ENCODE results near the gene MEIOC.
"Not testable (repeated sequence)": the region's sequence is repeated elsewhere in the genome, so short reads cannot be mapped to it uniquely, and the experiment has no call there.

MEIOC gene

DNA sequence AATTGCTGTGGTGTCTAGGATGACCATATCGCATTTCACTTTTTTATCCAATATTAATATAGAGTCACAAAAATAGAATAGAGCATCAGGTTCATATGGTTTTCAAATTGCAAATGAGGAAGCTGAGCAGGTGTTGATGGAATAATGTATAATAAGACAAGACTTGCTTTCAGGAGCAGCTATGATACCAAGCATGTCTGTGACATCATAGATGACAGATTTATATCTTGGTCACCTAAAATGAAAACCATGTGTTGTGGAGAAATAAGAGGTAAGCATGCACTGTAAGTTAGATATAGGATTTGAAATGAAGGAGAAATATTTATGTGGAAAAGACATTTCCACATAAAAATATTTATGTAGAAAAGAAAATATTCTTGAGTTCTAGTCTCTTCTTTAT lies 8.6 kb downstream of the MEIOC start:
- TF ChIP-seq, protein P1, sequence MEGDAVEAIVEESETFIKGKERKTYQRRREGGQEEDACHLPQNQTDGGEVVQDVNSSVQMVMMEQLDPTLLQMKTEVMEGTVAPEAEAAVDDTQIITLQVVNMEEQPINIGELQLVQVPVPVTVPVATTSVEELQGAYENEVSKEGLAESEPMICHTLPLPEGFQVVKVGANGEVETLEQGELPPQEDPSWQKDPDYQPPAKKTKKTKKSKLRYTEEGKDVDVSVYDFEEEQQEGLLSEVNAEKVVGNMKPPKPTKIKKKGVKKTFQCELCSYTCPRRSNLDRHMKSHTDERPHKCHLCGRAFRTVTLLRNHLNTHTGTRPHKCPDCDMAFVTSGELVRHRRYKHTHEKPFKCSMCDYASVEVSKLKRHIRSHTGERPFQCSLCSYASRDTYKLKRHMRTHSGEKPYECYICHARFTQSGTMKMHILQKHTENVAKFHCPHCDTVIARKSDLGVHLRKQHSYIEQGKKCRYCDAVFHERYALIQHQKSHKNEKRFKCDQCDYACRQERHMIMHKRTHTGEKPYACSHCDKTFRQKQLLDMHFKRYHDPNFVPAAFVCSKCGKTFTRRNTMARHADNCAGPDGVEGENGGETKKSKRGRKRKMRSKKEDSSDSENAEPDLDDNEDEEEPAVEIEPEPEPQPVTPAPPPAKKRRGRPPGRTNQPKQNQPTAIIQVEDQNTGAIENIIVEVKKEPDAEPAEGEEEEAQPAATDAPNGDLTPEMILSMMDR (conservative IDR thresholded peaks at IDR 0.05; ENCODE audit: low read length), result no peak
- no peak for DNase-seq (ENCODE audit: low read depth)
- H3K4me3 ChIP-seq (ENCODE audit: low read length), result no peak overlapping the region

DNA sequence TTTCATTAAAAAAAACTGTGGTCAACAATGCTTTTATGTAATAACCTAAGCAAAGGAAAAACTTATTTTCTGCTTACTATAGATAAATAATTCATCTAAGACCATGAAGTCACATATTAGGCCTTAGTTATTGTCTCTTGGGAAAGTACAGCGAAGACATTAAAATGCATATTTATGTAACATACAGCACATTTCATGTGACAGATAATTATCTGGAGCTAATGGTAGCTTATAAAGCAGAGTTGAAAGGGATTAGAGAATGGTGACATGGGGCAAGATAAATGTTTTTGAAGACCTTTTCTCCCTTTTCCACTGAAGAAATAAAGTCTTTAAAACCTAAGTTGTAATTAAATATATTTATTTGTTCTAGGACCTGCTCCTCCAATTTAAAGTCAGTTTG lies 9.7 kb downstream of the MEIOC start:
- no peak overlapping the region for H3K4me3 ChIP-seq (ENCODE audit: low read length)
- no peak for DNase-seq (ENCODE audit: low read depth)
- TF ChIP-seq, protein P1 (conservative IDR thresholded peaks at IDR 0.05; ENCODE audit: low read length), result no peak

DNA sequence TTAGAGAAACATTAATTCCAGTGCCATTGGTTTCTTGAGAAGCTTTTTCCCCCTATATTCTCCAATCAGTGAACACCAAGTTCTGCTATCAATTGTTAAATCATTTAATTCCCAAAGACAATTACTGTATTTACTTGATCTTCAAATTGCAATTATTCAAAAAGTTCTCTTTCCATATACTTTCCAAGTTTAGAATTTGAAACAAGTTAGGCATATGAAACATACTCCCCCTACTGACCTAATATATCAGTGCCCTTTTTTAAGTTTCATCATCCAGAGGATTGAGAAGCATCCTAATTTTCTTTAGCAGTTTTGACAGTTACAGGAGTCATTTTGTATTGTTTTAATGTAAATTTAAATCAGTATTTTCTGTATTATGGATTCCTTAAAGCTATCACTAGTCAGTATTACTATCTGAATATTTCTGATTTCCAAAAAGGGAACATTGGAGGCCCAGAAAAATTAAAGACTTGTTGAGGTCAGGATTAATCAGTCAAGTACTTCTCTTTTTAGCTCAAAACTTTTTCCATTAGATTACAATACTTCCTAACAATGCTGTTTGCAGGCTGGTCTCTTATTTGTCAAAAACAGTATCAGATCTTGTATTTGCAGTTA lies 16.3 kb downstream of the MEIOC start:
- H3K4me3 ChIP-seq (ENCODE audit: low read length), result no peak overlapping the region
- TF ChIP-seq, protein P1 (conservative IDR thresholded peaks at IDR 0.05; ENCODE audit: low read length), result peak; percentile 79
- DNase-seq (ENCODE audit: low read depth), result peak; percentile 45

DNA sequence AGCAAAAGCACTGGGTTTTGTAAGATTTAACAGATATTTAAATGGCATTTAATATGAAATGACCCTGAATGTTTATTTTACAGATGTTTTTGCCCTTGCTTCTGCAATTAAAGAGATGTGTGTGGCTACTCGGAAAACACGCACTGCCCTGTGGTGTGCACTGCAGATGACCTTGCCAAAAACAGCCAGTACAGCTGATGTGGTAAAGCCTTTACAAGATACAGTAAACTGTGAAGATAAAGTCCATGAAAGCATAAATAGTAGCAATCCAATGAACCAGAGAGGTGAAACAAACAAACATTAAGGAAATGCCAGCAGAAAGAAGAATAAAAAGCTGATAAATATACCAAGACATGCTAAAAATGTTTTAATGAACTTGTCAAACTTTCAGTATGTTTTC lies 17.6 kb downstream of the MEIOC start:
- H3K4me3 ChIP-seq (ENCODE audit: low read length), result no peak overlapping the region
- TF ChIP-seq, protein P1 (conservative IDR thresholded peaks at IDR 0.05; ENCODE audit: low read length), result no peak

DNA sequence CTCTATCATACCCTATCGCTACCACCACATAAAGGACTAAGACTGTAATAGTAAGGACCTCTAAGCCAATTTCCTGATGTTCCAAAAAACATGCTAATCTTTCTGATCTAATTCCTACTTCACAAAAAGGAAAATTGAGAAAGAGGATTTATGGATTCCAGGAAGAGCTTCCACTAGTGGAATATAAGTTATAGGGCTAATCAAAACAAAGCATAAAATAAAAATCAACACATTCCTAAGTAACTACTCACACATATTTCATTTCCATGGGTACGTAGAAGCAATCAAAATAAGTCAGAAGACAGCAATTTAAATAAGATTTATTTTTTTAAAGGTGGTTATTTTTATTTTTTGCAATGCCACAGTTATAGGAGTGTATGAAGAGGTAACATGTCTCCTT lies 20.9 kb downstream of the MEIOC start:
- H3K4me3 ChIP-seq (ENCODE audit: low read length), result no peak overlapping the region
- peak; percentile 53 for DNase-seq (ENCODE audit: low read depth)
- TF ChIP-seq, protein P1 (conservative IDR thresholded peaks at IDR 0.05; ENCODE audit: low read length), result no peak

More for the DNA sequence above, 17.6 kb downstream of the MEIOC start:
- DNase-seq (ENCODE audit: low read depth), result no peak

DNA sequence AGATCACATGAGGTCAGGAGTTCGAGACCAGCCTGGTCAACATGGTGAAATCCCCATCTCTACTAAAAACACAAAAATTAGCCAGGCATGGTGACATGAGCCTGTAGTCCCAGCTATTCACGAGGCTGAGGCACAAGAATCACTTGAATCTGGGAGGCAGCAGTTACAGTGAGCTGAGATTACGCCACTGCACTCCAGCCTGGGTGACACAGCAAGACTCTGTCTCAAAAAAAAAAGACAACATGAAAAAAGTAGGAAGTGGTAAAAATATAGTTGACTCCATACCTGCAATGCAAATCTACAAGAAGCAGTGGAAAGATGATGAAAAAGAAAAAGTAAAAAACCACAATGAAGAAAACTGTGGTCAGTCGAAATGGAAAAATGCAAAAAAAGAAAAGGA lies 27.0 kb downstream of the MEIOC start:
- DNase-seq (ENCODE audit: low read depth); H3K4me3 ChIP-seq (ENCODE audit: low read length): not testable (repeated sequence)

DNA sequence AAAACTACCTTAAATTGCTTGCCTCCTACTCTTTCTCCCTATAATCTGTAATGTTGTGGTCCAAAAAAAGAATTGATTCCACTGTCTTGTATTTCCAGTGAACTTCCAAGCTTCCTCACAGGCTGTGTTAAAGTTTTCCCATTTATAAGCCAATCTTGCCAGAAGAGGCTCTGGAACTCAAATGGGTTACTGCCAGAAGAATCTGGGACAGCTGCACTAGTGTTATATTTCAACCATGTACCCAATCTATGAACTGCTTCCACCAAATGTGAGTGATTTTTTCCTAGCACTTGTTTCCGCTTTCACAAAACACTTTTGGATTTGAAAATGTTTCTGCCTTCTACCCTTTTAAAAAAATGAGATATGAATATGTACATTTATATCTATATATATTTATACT lies 31.5 kb downstream of the MEIOC start:
- TF ChIP-seq, protein P1 (conservative IDR thresholded peaks at IDR 0.05; ENCODE audit: low read length), result no peak
- H3K4me3 ChIP-seq (ENCODE audit: low read length), result no peak overlapping the region
- no peak for DNase-seq (ENCODE audit: low read depth)

- H3K4me3 ChIP-seq (ENCODE audit: low read length), result peak overlapping the region; percentile 100; the same call in 1 of the 2 replicates
- DNase-seq (ENCODE audit: low read depth), result no peak
- TF ChIP-seq, protein P1 (conservative IDR thresholded peaks at IDR 0.05; ENCODE audit: low read length), result no peak
These were observed 31.9 kb downstream of the MEIOC start for GRCh38 chr17:44688200-44688599.
